WTC11 (cell line): Measurements from ENCODE around the gene MAPK11.

ENCODE experiments used
- ATF1 ChIP-seq: sonication (generic); formaldehyde crosslinking; IDR thresholded peaks from 2 replicates; pipeline ENCODE4 v1.8.1; 2023; ENCODE audit warnings: mild to moderate bottlenecking, moderate library complexity, missing genetic modification reagents
- CTCF ChIP-seq: fragments of 200-600 bp; IDR thresholded peaks from 2 replicates; pipeline ENCODE4 v1.8.0; 2022; ENCODE audit warnings: antibody characterized with exemption
- ESRRA ChIP-seq: sonication (generic); formaldehyde crosslinking; IDR thresholded peaks from 2 replicates; pipeline ENCODE4 v1.8.1; 2022; ENCODE audit warnings: mild to moderate bottlenecking, missing genetic modification reagents, borderline replicate concordance
- FOXK1 ChIP-seq: sonication (generic); formaldehyde crosslinking; IDR thresholded peaks from 2 replicates; pipeline ENCODE4 v1.8.0; 2022; ENCODE audit warnings: mild to moderate bottlenecking, moderate library complexity, missing genetic modification reagents
- JUN ChIP-seq: sonication (generic); formaldehyde crosslinking; IDR thresholded peaks from 2 replicates; pipeline ENCODE4 v1.8.0; 2023; ENCODE audit warnings: mild to moderate bottlenecking, missing genetic modification reagents
- MXD4 ChIP-seq: fragments of 250-450 bp; sonication (Bioruptor Pico); IDR thresholded peaks from 2 replicates; pipeline ENCODE4 v1.8.0; 2021; ENCODE audit warnings: mild to moderate bottlenecking, moderate library complexity, borderline replicate concordance
- NFE2L1 ChIP-seq: sonication (generic); formaldehyde crosslinking; IDR thresholded peaks from 2 replicates; pipeline ENCODE4 v1.8.1; 2023; ENCODE audit warnings: missing genetic modification reagents
- ZNF263 ChIP-seq: sonication (generic); formaldehyde crosslinking; IDR thresholded peaks from 2 replicates; pipeline ENCODE4 v1.8.1; 2022; ENCODE audit warnings: low read depth, mild to moderate bottlenecking, moderate library complexity, missing genetic modification reagents
- ZNF317 ChIP-seq: sonication (generic); formaldehyde crosslinking; IDR thresholded peaks from 2 replicates; pipeline ENCODE4 v1.8.1; 2023; ENCODE audit warnings: low read depth, mild to moderate bottlenecking, moderate library complexity, missing genetic modification reagents, borderline replicate concordance
- ZNF396 ChIP-seq: fragments of 250-450 bp; sonication (Bioruptor Pico); IDR thresholded peaks from 2 replicates; pipeline ENCODE4 v1.8.0; 2021; ENCODE audit warnings: mild to moderate bottlenecking, moderate library complexity, borderline replicate concordance
- TF ChIP-seq, protein P1 (sequence below): sonication (generic); formaldehyde crosslinking; IDR thresholded peaks from 2 replicates; pipeline ENCODE4 v1.8.0; 2022; ENCODE audit warnings: mild to moderate bottlenecking, missing genetic modification reagents
- TF ChIP-seq, protein P2 (sequence below): sonication (generic); formaldehyde crosslinking; IDR thresholded peaks from 2 replicates; pipeline ENCODE4 v1.8.1; 2023; ENCODE audit warnings: mild to moderate bottlenecking, missing genetic modification reagents, moderate library complexity
- TF ChIP-seq, protein P3 (sequence below): sonication (generic); formaldehyde crosslinking; IDR thresholded peaks from 2 replicates; pipeline ENCODE4 v1.8.1; 2022; ENCODE audit warnings: mild to moderate bottlenecking, moderate library complexity, missing genetic modification reagents
- TF ChIP-seq, protein P4 (sequence below): sonication (generic); formaldehyde crosslinking; conservative IDR thresholded peaks from 2 replicates; pipeline ENCODE4 v1.8.1; 2022; ENCODE audit warnings: mild to moderate bottlenecking, missing genetic modification reagents

DNA sequence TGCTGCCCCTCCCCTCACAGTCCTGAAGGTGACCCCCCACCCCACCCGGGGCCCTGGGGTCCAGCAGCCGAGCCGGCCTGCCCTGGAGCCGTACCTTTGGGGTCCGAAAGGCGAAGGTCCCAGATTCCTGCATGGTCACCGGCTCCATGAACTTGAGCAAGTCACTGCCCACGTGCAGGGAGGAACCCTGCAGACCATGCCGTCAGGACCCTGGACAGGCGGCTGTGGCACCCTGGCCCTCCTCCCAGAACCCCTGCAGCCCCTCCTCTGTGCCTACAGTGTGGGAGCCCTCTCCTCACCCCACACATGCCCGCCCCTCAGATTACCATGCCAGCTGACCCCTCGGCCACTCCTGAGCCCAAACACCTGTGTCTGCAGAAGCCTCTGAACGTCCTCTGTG lies 14.3 kb upstream of the MAPK11 start:
- TF ChIP-seq NFE2L1 (no peak), CTCF (no peak), JUN (CRISPR knock-in tag) (no peak), ZNF263 (no peak), MXD4 (CRISPR knock-in tag) (no peak), ATF1 (CRISPR knock-in tag) (no peak), FOXK1 (CRISPR knock-in tag) (no peak), ZNF317 (CRISPR knock-in tag) (no peak), ZNF396 (no peak), ESRRA (CRISPR knock-in tag) (no peak)
- TF ChIP-seq, protein P1, sequence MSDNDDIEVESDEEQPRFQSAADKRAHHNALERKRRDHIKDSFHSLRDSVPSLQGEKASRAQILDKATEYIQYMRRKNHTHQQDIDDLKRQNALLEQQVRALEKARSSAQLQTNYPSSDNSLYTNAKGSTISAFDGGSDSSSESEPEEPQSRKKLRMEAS (CRISPR knock-in tag): no peak
- TF ChIP-seq, protein P2, sequence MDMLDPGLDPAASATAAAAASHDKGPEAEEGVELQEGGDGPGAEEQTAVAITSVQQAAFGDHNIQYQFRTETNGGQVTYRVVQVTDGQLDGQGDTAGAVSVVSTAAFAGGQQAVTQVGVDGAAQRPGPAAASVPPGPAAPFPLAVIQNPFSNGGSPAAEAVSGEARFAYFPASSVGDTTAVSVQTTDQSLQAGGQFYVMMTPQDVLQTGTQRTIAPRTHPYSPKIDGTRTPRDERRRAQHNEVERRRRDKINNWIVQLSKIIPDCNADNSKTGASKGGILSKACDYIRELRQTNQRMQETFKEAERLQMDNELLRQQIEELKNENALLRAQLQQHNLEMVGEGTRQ (CRISPR knock-in tag): no peak
- TF ChIP-seq, protein P3, sequence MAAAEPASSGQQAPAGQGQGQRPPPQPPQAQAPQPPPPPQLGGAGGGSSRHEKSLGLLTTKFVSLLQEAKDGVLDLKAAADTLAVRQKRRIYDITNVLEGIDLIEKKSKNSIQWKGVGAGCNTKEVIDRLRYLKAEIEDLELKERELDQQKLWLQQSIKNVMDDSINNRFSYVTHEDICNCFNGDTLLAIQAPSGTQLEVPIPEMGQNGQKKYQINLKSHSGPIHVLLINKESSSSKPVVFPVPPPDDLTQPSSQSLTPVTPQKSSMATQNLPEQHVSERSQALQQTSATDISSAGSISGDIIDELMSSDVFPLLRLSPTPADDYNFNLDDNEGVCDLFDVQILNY (CRISPR knock-in tag): no peak
- TF ChIP-seq, protein P4, sequence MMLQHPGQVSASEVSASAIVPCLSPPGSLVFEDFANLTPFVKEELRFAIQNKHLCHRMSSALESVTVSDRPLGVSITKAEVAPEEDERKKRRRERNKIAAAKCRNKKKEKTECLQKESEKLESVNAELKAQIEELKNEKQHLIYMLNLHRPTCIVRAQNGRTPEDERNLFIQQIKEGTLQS (CRISPR knock-in tag): no peak
